H1 (cell line): ENCODE results near the gene ARHGAP5. TPM values are rescaled to one million over a fixed set of nuclear protein-coding genes. Genes with fewer than 3 reads are reported as not detected.
A peak's percentile ranks its signal among the peaks of the same experiment; 100 is the strongest.

Experiments
- CTCF ChIA-PET: fragments of 300-600 bp; sonication (Branson Sonifier 250); formaldehyde crosslinking; loops from one replicate; lab custom pipeline; 2021; ENCODE audit not compliant: partially characterized antibody; lab: Charles Lee
- POLR2A ChIA-PET: fragments of 300-600 bp; sonication (Branson Sonifier 250); formaldehyde crosslinking; loops from one replicate; lab custom pipeline; 2021; ENCODE audit warnings: inconsistent platforms; ENCODE audit not compliant: partially characterized antibody; lab: Charles Lee
- DNase-seq, 2 experiments: peaks; one replicate each; pipeline versions ENCODE4 v3.0.0 to v3.0.0-alpha.2; 2010 to 2022; ENCODE audit warnings: low spot score in 2 of 2, low read depth in 1 of 2, mixed read lengths in 1 of 2
- FAIRE-seq: peaks from 2 replicates; lab custom pipeline; 2011; peaks lifted over from hg19 to GRCh38; lab: Jason Lieb, UNC
- H2AFZ ChIP-seq: 2 replicates; pipeline ENCODE4 v1.8.1; 2012; ENCODE audit warnings: low read length, inconsistent platforms
- H2AK5ac ChIP-seq: 2 replicates; pipeline ENCODE4 v1.6.1; 2013; ENCODE audit warnings: low read depth, low read length
- H2BK120ac ChIP-seq: replicated peaks from 2 replicates; pipeline ENCODE3; 2013; ENCODE audit warnings: low read depth, low read length, inconsistent platforms
- H2BK12ac ChIP-seq: 2 replicates; pipeline ENCODE4 v1.6.1; 2013; ENCODE audit warnings: low read depth, low read length
- H2BK15ac ChIP-seq: 2 replicates; pipeline ENCODE4 v1.6.1; 2013; ENCODE audit warnings: low read length
- H2BK20ac ChIP-seq: 2 replicates; pipeline ENCODE4 v1.6.1; 2013; ENCODE audit warnings: low read length
- H2BK5ac ChIP-seq: 2 replicates; pipeline ENCODE4 v1.6.1; 2013; ENCODE audit warnings: low read depth, low read length
- H3K14ac ChIP-seq: 2 replicates; pipeline ENCODE4 v1.6.1; 2013; ENCODE audit warnings: inconsistent platforms; ENCODE audit not compliant: insufficient read length
- H3K18ac ChIP-seq: 2 replicates; pipeline ENCODE4 v1.6.1; 2013; ENCODE audit warnings: low read length; ENCODE audit errors: extremely low read depth
- H3K23ac ChIP-seq: 2 replicates; pipeline ENCODE4 v1.6.1; 2013; ENCODE audit warnings: inconsistent platforms; ENCODE audit not compliant: insufficient read length
- H3K23me2 ChIP-seq: 2 replicates; pipeline ENCODE4 v1.6.1; 2013; ENCODE audit warnings: low read depth, low read length
- H3K27ac ChIP-seq: 2 replicates; pipeline ENCODE4 v1.6.1; 2011; ENCODE audit warnings: low read depth, low read length, inconsistent platforms
- H3K27me3 ChIP-seq, 4 experiments: replicated peaks in 1 of 4; 1 replicate in 1 of 4; 2 replicates in 3 of 4; pipeline versions ENCODE4 v1.6.1 to v1.8.1; 2011 to 2013; ENCODE audit warnings: low read length in 3 of 4, mild to moderate bottlenecking in 3 of 4, inconsistent platforms in 2 of 4, mixed read lengths in 2 of 4, moderate library complexity in 1 of 4; ENCODE audit not compliant: control insufficient read depth in 3 of 4, insufficient read depth in 3 of 4; ENCODE audit errors: extremely low read depth in 1 of 4
- H3K36me3 ChIP-seq, 4 experiments: 2 replicates each; pipeline versions ENCODE4 v1.6.1 to v1.8.1; 2011 to 2013; ENCODE audit warnings: mild to moderate bottlenecking in 4 of 4, low read length in 3 of 4, moderate library complexity in 2 of 4, control low read depth in 1 of 4, inconsistent platforms in 1 of 4; ENCODE audit not compliant: insufficient read depth in 4 of 4, control insufficient read depth in 2 of 4
- H3K4ac ChIP-seq: replicated peaks from 2 replicates; pipeline ENCODE3; 2013; ENCODE audit warnings: low read length, low read depth, mixed read lengths, inconsistent platforms; ENCODE audit not compliant: insufficient read length
- H3K4me1 ChIP-seq, 4 experiments: replicated peaks in 1 of 4; 1 replicate in 1 of 4; 2 replicates in 3 of 4; pipeline versions ENCODE4 v1.6.1 to v1.8.1; 2011 to 2013; ENCODE audit warnings: low read length in 3 of 4, inconsistent platforms in 2 of 4, mixed read lengths in 1 of 4; ENCODE audit not compliant: insufficient read depth in 4 of 4, control insufficient read depth in 3 of 4
- H3K4me2 ChIP-seq, 2 experiments: 2 replicates each; pipeline versions ENCODE4 v1.6.1 to v1.8.1; 2011 to 2013; ENCODE audit warnings: low read depth in 2 of 2, low read length in 2 of 2, control low read depth in 1 of 2, inconsistent platforms in 1 of 2, mild to moderate bottlenecking in 1 of 2; ENCODE audit not compliant: insufficient read depth in 1 of 2
- H3K4me3 ChIP-seq, 4 experiments: fragments of 200-600, 300-600 bp in 1 of 4; sonication (generic), shearing (Covaris generic), sonication (Bioruptor Twin) in 1 of 4; 2 replicates each; pipeline versions ENCODE4 v1.5.1 to v1.8.1; 2011 to 2016; ENCODE audit warnings: low read length in 4 of 4, low read depth in 3 of 4, control low read depth in 2 of 4, inconsistent platforms in 2 of 4, mild to moderate bottlenecking in 2 of 4, mixed read lengths in 1 of 4, moderate library complexity in 1 of 4; ENCODE audit not compliant: insufficient read depth in 2 of 4; ENCODE audit errors: extremely low read depth in 1 of 4
- H3K56ac ChIP-seq: replicated peaks from 2 replicates; pipeline ENCODE3; 2013; ENCODE audit warnings: low read depth, mild to moderate bottlenecking, mixed read lengths, low read length, inconsistent platforms; ENCODE audit not compliant: insufficient read length
- H3K79me1 ChIP-seq: 2 replicates; pipeline ENCODE4 v1.6.1; 2013; ENCODE audit warnings: low read depth, low read length, control low read depth
- H3K79me2 ChIP-seq, 2 experiments: 2 replicates each; pipeline versions ENCODE4 v1.6.1 to v1.8.1; 2012 to 2013; ENCODE audit warnings: low read length in 2 of 2, mild to moderate bottlenecking in 2 of 2, inconsistent platforms in 1 of 2; ENCODE audit not compliant: insufficient read depth in 2 of 2, control insufficient read depth in 1 of 2
- H3K9ac ChIP-seq, 4 experiments: replicated peaks in 1 of 4; 1 replicate in 1 of 4; 2 replicates in 3 of 4; pipeline versions ENCODE4 v1.6.1 to v1.8.1; 2011 to 2013; ENCODE audit warnings: low read depth in 3 of 4, low read length in 3 of 4, control low read depth in 2 of 4, mild to moderate bottlenecking in 2 of 4, moderate library complexity in 2 of 4, inconsistent platforms in 1 of 4; ENCODE audit errors: extremely low read depth in 1 of 4
- H3K9me3 ChIP-seq, 2 experiments: 2 replicates each; pipeline versions ENCODE4 v1.6.1 to v1.8.1; 2012 to 2013; ENCODE audit warnings: mild to moderate bottlenecking in 2 of 2, moderate library complexity in 2 of 2, control low read depth in 1 of 2, inconsistent platforms in 1 of 2, low read depth in 1 of 2, low read length in 1 of 2, mixed read lengths in 1 of 2; ENCODE audit not compliant: insufficient read depth in 2 of 2
- H4K20me1 ChIP-seq, 2 experiments: replicated peaks in 1 of 2; 2 replicates each; pipeline versions ENCODE3 to v1.8.1; 2011 to 2013; ENCODE audit warnings: inconsistent platforms in 2 of 2, low read length in 2 of 2, mild to moderate bottlenecking in 1 of 2; ENCODE audit not compliant: insufficient read depth in 2 of 2, control insufficient read depth in 1 of 2
- H4K5ac ChIP-seq: 2 replicates; pipeline ENCODE4 v1.6.1; 2013; ENCODE audit warnings: low read length, low read depth, mixed read lengths, inconsistent platforms; ENCODE audit not compliant: insufficient read length
- H4K8ac ChIP-seq: 2 replicates; pipeline ENCODE4 v1.8.0; 2013; ENCODE audit warnings: mild to moderate bottlenecking, moderate library complexity, low read length, inconsistent platforms; ENCODE audit not compliant: insufficient read depth; ENCODE audit errors: extremely low read depth
- H4K91ac ChIP-seq: replicated peaks from 2 replicates; pipeline ENCODE3; 2013; ENCODE audit warnings: low read length, mixed read lengths, inconsistent platforms; ENCODE audit not compliant: insufficient read length
- CHD2 ChIP-seq: IDR thresholded peaks from 2 replicates; pipeline ENCODE4 v1.6.1; 2012; ENCODE audit warnings: low read length, improper control_type of control experiment
- GTF2F1 ChIP-seq: IDR thresholded peaks from 2 replicates; pipeline ENCODE4 v1.6.1; 2012; ENCODE audit warnings: low read depth, low read length, improper control_type of control experiment, borderline replicate concordance
- RBBP5 ChIP-seq: IDR thresholded peaks from 2 replicates; pipeline ENCODE4 v1.7.1; 2012; ENCODE audit warnings: low read depth, mild to moderate bottlenecking, inconsistent platforms, low read length, moderate library complexity, borderline replicate concordance
- SP4 ChIP-seq: IDR thresholded peaks from 2 replicates; pipeline ENCODE4 v1.6.1; 2012; ENCODE audit warnings: low read length, inconsistent platforms
- WGBS, 2 experiments: shearing (Covaris generic) in 1 of 2; methylation state at CpG; one replicate each; pipeline versions ENCODE4 v1.1.6 to v1.1.7; 2013 to 2015; ENCODE audit warnings: low lambda C conversion rate in 2 of 2, mixed read lengths in 2 of 2, inconsistent platforms in 1 of 2, low coverage in 1 of 2, missing lambda C conversion rate in 1 of 2; ENCODE audit not compliant: insufficient replicate concordance in 2 of 2, insufficient coverage in 1 of 2, insufficient read length in 1 of 2; ENCODE audit errors: extremely low coverage in 1 of 2, missing lambda C conversion rate in 1 of 2; 5-methylcytosine and 5-hydroxymethylcytosine counted together
- polyA plus RNA-seq, 7 experiments: library from polyadenylated mRNA; depleted of rRNA in 3 of 7; stranded (reverse) in 5 of 7; unstranded in 2 of 7; fragments of >200 nt in 5 of 7; fragments of 200-250 nt in 2 of 7; gene quantifications; 1 replicate in 5 of 7; 2 replicates in 1 of 7; 4 replicates in 1 of 7; pipeline versions ENCODE4 v1.2.1 to v1.2.3, GENCODE V29; 2011 to 2013; ENCODE audit warnings: missing spikeins in 2 of 7, mixed read lengths in 2 of 7
- total RNA-seq: library from RNA; stranded (reverse); fragmentation: NEBNext Ultra II Directional; extraction: Animal tissue kit (Norgen Biotek cat#: 25700); gene quantifications from 2 replicates; pipeline ENCODE4 v1.2.1, GENCODE V29; 2021

The ARHGAP5 gene
- total and polyA plus RNA-seq, 2 of the 8 experiments (the other 6 are each of a cell fraction or from before 2014, with no cell fraction given): 7.8 to 77.3 TPM

DNA sequence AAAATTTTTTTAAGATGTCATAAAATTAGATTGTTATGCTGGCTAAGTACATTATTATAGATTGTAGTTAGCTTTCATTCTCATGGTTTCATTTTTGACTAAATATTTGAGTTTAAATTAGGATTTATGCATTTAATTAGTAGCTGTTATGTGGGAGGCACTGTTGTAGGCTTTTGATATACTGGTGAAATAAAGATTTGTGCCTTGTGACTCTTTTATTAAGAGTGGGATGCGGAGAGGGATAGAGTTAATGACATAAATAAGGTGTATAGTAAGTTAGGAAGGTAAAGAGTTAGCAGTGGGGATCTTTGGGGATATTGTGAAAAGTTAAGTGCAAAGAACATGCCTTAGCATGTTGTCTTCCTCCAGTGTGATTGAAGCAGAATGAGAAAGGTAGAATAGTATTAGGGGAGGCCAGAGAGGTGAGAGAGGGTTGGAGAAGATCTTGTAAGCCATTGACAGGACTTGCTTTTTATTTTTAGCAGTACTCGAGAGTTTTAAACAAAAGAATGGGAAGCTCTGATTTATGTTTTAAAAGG, 8.8 kb downstream of the ARHGAP5 start:
- H4K5ac ChIP-seq: no peak overlapping the region
- H2BK5ac ChIP-seq: peak overlapping the region; percentile 64; the same call in 1 of the 2 replicates
- H3K9me3 ChIP-seq: no peaks in the 10 kb centered on the region
- no peak overlapping the region for H3K9ac ChIP-seq
- peaks cover 0 to 99% of the 10 kb centered on the region in 2 experiments; a peak in 3 of 4 replicates for H3K79me2 ChIP-seq
- H3K23me2 ChIP-seq: no peaks in the 10 kb centered on the region; the same call in 1 of the 2 replicates
- WGBS, 2 experiments: 84 to 100% methylated on average over 1 to 2 of the region's 2 CpGs
- no peak overlapping the region for H3K14ac ChIP-seq
- 0 out of 4 replicates have a peak overlapping the region, but pooled peaks of 1 of the 2 experiments have one; percentile 2 for H3K4me2 ChIP-seq
- no peak overlapping the region for H3K18ac ChIP-seq
- H2BK12ac ChIP-seq: no peak overlapping the region
- H3K56ac ChIP-seq: peak overlapping the region; percentile 23
- H3K79me1 ChIP-seq: no peaks in the 10 kb centered on the region; the same call in 1 of the 2 replicates
- DNase-seq (no peak), FAIRE-seq (no peak)
- H2AFZ ChIP-seq: no peak overlapping the region
- no peak overlapping the region for H3K4me3 ChIP-seq
- no peak overlapping the region for H4K91ac ChIP-seq
- no peak overlapping the region for H3K23ac ChIP-seq
- CTCF ChIA-PET: interaction anchor here (0.6 to 1.0 kb wide), 2 partner anchors 13 to 325 kb away, joined by 3 read pairs; no protein-coding TSS in a partner anchor
- H4K8ac ChIP-seq: no peak overlapping the region
- H3K4me1 ChIP-seq: peaks cover 0 to 4% (median 0%) of the 10 kb centered on the region in 4 experiments; a peak in 1 of 7 replicates
- no peak overlapping the region for H3K27ac ChIP-seq
- H3K36me3 ChIP-seq: peaks cover 0 to 4% (median 3%) of the 10 kb centered on the region in 4 experiments; a peak in 3 of 8 replicates
- peaks cover 3 to 12% of the 10 kb centered on the region in 2 experiments for H4K20me1 ChIP-seq
- no peak overlapping the region for H2BK20ac ChIP-seq
- no peak for TF ChIP-seq CHD2
- no peak for TF ChIP-seq GTF2F1
- no peak for TF ChIP-seq SP4
- TF ChIP-seq RBBP5: no peak
- no peak overlapping the region for H2BK15ac ChIP-seq
- H2BK120ac ChIP-seq: no peak overlapping the region
- H3K27me3 ChIP-seq: no peaks in the 10 kb centered on the region
- POLR2A ChIA-PET: interaction anchor here (1.2 to 3.0 kb wide), 2 partner anchors 8 to 9 kb away, joined by 5 to 12 read pairs; partner anchors contain the start of gene ARHGAP5
- no peak overlapping the region for H3K4ac ChIP-seq
- no peak overlapping the region for H2AK5ac ChIP-seq
